Erythroblast (primary cell): Measurements from ENCODE around the gene ENAM.

Experiments
- GATA1 ChIP-seq: IDR thresholded peaks from 2 replicates; pipeline ENCODE4 v1.6.1; 2011; ENCODE audit warnings: low read depth, mild to moderate bottlenecking, control low read depth, low read length, moderate library complexity
- POLR2A ChIP-seq: IDR thresholded peaks from 2 replicates; pipeline ENCODE4 v1.6.1; 2011; ENCODE audit warnings: mild to moderate bottlenecking, low read length

GRCh38 chr4:70654605-70655011, 26.1 kb downstream of the ENAM start:
- no peak for TF ChIP-seq POLR2A
- TF ChIP-seq GATA1 = no peak
